Activated CD4-positive, alpha-beta T cell treated with anti-CD3 and anti-CD28 coated beads for 36 hours (primary cell): ENCODE measurements around the gene SLC9A8. TPM values are rescaled to one million over a fixed set of nuclear protein-coding genes. Genes with fewer than 3 reads are reported as not detected.

ENCODE experiments used
- total RNA-seq, 2 experiments: library from RNA; stranded (reverse); gene quantifications; one replicate each; pipeline ENCODE4 v1.2.3, GENCODE V29; 2021

SLC9A8 gene
- total RNA-seq, 2 experiments from 2014 or later = 12.6 to 16.7 TPM

Other genes starting within 250 kb of the SLC9A8 start
- under 1 TPM; 0.21 to 0.43 TPM for gene PTGIS, start 244.7 kb upstream of the SLC9A8 start, total RNA-seq
- gene B4GALT5, start 99.0 kb upstream of the SLC9A8 start, total RNA-seq = 10 to 100 TPM; 18.6 to 19.6 TPM
- gene SPATA2, start 102.7 kb downstream of the SLC9A8 start, total RNA-seq = 10 to 100 TPM in 1 of 2 experiments, 1 to 10 TPM in 1; 8.7 to 10.1 TPM
- gene RNF114, start 123.6 kb downstream of the SLC9A8 start, total RNA-seq = 10 to 100 TPM; 47.5 to 66.6 TPM
- gene SNAI1, start 170.2 kb downstream of the SLC9A8 start, total RNA-seq = under 1 TPM; 0.25 to 0.34 TPM